D341Med (cell line): ENCODE data around the gene CARNS1.
"Not testable (repeated sequence)": the region's sequence is repeated elsewhere in the genome, so short reads cannot be mapped to it uniquely, and the experiment has no call there.

Experiments
- DNase-seq: peaks from one replicate; pipeline ENCODE4 v3.0.0; 2012; ENCODE audit warnings: low spot score

Gene CARNS1

DNA sequence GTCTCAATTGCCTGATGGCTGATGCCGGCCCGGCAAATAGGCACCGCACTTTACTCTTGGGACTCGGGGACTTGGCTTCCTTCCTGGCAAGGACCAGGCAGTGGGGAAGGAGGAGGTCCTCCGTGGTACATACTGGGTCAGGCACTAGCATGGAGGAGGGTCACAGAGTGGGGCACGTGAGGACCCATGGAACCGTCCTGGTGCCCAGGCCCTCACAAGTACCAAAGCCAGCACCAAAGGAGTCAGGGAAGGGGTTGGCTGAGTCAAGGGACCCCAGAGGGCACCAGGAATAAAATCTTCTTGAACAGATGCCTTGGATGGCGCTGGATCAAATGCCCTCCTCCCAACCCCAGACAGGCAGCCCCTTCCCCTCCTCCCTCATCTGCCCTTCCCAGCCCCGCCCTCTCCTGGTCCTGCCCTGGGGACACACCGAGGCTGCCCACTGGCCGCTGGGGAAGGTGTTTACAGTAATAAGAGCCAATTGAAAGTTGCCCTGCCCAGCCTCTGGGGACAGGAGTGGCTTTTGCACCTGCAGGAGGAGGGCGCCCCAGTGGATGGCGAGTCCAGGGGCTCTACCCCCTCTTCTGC, 5.6 kb upstream of the CARNS1 start:
- DNase-seq: no peak

DNA sequence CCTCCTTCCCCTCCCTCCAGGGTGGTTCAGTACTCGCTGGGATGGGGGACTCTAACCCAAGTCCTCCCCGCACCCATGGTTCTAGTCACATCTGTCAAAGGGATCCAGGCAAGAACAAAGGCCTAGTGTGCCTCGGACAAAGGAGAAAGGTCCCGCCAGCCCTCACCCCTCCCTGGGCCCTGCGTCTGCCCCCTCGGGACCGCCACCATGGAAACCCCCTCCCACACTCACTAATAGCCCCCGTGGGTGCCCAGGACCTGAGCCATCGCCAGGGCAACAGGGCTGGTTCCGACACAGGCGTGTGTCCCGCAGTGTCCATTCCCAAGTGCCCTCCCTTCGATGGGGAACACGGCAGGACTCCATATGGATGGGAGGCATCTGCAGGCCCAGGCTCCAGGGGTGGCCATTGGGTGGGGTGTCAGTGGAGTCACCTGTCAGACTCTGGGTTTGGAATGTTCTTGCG, 5.1 kb upstream of the CARNS1 start:
- no peak for DNase-seq

DNA sequence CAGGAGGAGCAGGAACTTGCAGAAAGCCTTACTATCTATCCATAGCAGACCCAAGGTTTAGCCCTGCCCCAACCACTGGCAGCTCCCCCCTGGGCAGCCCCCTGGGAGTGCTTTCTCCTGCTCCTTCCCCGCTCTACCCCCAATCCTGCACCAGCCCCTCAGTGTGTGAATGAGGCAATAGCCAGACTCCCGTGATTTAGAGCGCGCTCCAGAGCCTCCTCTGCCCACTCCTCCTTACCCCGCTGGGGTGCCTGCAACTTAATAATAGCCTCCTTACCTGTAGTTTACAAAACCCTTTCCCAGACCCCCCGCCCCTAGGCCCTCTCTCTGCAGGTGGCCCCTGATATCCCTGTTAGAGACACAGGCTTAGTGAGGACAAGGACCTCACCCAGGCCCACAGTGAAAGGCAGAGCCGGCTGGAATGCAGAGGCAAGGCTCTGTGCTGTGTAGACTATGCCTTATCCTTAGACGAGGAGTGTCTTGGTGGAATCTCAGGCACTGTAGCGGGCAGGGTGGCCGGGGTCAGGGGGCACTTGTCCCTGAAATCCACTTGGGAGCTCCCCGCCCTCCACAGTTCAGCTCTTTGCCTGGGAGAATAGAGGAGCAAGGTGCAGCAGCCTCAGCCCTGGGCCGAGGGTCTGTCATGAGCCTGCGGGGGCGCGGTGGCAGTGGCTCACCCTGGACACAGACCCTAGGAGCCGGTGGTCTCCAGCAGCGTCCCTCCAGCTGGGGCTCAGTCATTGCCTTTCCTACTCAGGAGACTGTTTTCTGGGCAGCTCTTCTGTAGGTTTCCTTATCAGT, 4.3 kb upstream of the CARNS1 start:
- no peak for DNase-seq

DNA sequence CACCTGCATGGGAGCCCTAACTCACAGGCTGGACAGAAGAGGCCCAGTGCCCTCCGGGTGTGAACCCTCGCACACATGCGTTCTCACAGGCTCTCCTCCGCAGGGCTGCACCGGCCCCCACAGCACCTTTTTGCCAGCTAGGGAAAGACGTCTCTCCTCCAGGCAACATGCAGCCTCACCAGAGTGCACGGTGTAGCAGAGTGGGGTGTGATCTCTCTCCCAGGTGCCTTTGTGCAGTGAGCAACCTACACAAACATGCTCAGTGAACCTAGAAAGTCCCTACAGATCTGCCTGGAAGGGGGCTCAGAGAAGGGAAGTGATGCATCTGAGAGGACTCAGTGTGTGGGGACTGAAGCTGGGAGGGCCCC, 3.7 kb upstream of the CARNS1 start:
- DNase-seq: no peak

DNA sequence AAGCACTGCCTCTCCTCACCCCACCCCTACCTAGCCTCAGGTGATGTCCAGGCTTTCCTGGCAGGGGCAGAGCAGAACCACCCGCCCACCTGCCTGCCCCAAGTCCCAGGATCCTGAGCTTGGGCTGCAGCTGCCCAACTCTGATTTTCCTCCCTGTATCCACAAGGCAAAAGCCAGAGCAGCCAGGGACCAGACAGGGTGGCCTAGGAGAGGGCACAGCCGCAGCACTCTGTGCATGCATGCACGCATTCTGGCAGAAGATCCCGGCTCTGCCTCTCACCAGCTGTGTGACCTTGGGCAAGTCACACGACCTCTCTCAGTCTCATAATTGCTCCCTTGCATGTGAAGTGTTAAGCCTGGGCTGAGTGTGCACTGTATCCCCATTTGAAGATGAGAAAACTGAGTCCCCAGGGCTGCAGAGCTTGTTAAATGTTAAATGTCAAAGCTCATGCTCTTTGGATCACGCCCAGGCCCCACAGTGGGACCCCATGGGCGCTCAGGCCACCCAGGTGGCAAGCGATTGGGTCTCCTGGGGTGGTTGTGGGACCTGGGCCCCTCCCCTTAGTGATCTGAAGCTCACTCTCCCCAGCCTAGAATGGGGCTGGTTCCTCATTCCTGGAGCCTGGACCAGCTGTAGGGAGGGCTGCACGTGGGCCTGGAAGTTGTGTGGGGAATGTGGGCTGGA, 2.8 kb upstream of the CARNS1 start:
- DNase-seq: no peak

DNA sequence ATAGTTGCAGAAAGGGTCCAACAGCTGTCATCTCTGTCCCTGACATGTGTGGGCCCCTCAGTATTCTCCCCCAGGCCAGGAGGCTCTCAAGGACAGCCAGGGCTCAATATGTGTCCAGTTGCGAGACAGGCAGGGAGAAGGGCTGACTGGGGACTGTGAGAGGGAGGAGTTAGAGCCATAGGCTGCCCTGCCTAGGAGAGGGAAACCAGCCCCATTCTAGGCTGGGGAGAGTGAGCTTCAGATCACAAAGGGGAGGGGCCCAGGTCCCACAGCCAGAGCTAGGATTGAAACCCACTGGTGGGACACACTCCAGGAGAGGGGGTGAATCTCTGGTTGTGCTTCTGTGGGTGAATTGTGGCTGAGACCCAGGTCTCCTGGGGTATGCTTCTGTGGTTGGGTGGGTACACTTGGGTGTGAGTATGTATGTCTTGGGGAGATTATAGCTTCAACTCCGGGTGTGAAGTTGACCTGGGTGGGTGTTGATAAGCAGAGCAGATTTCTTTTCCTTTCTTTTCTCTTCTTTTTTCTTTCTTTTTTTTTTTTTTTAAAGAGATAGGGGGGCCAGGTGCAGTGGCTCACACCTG, 2.1 kb upstream of the CARNS1 start:
- DNase-seq: no peak

DNA sequence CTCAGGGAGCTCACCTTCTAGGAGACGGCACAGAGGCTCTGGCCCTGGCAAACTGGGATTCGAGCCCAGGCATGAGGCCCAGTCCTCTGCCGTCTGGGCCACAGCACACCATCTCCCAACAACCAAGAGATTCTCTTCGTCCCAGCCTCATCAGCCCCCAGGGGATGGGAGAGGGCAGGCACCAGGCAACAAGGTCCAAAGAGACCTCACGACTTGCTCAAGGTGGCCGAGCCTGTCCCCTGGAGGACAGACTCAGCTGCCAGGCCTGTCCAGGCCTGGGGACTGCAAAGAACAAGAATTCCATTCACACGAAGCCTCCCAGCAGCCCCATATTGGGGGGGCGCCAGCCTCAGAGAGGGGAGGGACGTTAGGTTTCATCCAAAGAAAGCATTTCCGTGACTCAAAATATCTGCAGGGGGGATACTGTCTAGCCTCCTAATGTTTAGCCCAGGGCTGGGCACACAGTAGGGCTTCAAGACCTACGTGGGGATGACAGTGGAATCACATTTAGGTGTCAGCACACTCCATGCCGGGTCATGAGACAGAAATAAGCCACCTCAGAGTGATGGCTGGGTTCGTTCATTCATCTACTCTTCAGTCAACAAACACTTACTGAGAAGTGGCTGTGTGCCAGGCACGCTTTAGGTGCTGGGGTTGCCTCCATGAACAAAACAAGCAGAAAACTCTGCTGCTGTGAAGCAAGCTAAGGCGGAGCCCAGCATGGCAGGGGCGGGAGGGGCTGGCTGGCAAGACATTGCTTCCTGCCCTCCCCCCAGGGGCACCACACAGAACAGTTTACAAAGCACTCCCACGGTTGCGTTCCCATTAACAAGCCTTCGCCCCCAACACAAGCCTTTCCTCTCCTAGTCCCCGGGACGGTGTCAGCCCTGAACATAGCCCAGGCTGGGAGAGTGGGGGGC, 1.2 kb downstream of the CARNS1 start:
- no peak for DNase-seq

DNA sequence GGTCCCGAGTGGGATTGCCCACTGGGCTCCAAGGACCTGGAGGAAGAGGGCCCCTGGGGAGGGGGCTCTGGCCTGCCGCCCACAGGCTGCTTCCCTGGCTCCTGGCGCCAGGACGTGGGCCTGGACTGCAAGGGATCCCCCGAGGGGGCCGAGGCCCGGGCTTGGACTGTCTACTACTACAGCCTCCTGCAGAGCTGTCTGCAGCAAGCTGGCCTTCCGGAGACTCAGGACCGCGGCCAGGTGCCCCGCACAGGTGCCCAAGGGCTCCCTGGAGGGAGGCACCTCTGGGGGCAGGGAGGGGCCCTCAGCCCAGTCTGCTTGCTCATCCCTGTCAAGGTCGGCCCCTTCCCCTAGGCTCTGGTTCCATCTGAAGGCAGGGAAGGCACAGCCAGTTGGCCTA, 1.9 kb downstream of the CARNS1 start:
- no peak for DNase-seq

DNA sequence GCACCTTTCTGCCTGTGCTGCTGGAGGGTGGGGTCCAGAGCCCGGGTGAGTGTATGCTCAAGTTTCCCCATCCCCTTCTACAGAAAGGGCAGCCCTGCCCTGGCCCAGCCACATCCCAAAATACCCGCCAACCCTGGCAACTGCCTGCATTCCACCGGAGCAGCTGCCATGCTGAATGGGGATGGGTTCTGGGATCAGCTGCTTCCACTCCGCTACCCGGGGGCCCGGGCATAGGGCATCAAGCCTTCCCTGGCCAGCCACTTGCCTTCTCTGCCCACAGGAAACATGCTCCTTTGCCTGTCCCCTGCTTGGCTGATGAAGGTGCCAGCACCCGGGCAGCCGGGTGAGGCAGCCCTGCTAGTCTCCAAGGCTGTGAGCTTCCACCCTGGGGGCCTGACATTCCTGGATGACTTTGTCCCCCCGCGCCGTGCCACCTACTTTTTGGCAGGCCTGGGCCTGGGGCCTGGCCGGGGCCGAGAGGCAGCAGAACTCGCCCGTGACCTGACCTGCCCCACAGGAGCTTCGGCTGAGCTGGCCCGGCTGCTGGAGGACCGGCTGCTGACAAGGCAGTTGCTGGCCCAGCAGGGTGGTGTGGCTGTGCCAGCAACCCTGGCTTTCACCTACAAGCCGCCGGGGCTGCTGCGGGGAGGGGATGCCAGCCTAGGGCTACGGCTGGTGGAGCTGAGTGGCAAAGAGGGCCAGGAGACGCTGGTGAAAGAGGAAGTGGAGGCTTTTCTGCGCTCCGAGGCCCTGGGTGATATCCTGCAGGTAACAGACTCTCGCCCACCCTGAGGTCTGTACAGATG, 3.2 kb downstream of the CARNS1 start:
- no peak for DNase-seq

DNA sequence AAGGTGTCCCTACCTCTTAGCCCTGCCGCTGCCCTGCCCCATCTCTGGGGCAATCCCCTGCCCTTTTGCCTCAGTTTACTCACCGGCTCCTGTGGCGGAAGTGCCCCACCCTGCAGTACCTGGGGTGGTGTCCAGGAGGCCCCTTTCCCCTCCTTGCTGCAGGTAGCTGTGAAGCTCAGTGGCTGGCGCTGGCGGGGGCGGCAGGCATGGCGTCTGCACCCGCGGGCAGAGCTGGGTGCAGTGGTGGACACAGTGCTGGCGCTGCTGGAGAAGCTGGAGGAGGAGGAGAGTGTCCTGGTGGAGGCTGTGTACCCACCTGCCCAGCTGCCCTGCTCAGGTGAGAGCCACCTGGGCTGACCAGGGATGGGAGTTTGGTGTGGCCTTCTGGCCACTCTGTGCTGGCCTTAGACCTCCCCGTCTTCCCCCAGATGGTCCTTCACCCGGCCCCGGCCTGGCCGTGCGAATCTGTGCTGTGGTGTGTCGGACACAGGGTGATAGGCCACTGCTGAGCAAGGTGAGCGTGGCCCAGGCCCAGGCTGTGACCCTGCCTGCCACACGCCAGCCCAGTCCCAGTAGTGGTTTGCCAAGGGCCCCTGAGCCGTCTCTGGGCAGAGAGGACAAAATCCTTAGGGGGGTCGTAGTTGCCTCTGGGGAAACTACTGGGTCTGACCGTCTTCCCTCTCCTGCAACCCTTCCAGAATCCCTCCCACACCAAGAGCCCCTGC, 4.0 kb downstream of the CARNS1 start:
- no peak for DNase-seq

DNA sequence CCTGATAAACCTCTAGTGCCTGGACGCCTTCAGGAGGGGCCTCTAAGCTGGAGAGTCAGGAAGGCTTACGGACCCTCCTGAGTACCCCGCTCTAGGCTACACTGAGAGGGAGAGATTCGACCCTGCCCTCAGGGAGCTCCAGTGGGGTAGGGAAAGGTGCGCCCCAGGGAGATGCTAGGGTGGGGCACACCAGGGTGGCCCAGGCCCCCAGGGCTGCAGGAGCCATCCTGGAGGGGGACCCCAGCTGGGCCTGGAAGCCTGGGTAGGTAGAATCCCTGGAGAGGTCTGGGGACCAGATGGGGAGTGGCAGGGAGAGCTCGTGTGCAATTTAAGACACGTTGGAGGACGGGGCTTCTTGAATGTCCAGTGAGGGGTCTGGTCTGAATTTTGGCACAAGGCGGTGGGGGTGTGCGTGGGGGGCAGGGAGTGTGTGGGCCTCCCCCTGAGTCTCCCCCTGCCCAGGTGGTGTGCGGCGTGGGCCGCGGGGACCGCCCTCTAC, 4.7 kb downstream of the CARNS1 start:
- DNase-seq: no peak

DNA sequence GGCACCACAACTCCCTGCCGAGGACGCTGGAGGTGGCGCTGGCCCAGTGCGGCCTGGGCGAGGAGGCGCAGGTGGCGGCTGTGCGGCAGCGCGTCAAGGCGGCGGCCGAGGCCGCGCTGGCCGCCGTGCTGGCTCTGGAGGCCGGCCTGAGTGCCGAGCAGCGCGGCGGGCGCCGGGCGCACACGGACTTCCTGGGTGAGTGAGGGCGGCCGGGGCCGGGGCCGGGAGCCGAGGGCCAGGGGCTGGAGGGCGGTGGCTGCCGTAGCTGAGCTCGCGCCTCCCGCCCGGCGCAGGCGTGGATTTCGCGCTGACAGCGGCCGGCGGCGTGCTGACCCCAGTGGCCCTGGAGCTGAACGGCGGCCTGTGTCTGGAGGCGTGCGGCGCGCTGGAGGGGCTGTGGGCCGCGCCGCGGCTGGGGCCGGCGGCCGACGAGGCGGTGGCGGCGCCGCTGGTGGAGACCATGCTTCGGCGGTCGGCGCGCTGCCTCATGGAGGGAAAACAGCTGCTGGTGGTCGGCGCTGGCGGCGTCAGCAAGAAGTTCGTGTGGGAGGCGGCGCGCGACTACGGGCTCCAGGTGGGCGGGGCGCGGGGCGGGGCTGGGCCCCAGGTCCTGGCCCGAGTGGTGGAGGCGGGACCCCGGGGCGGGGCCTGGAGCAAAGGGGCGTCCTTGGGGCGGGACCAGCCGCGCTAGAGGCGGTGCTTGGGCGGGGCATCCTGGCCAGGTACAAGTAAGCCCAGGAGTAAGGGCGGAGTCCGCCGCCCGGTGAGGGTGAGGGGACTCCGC, 5.4 kb downstream of the CARNS1 start:
- peak; percentile 98 for DNase-seq

DNA sequence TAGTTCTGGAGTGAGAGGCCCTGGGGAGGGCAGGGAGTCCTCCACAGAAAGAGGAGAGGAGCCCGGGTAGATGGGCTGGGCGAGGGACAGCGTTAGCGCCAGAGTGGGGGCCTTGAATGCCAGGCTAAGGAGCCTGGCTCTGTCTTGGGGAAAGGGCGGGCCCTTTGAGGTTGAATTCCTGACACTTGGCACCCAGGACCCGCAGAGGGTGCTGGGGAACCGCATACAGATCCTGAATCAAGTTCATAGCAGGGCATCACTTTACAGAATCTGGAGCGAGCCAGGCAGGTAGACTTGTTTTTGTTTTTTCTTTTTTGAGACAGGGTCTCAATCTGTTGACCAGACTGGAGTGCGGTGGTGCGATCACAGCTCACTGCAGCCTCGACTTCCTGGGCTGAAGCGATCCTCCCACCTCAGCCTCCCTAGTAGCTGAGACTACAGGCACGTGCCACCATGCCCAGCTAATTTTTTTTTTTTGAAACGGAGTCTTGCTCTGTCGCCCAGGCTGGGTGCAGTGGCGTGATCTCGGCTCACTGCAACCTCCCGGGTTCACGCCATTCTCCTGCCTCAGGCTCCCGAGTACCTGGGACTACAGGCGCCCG, 6.1 kb downstream of the CARNS1 start:
- no peak for DNase-seq

DNA sequence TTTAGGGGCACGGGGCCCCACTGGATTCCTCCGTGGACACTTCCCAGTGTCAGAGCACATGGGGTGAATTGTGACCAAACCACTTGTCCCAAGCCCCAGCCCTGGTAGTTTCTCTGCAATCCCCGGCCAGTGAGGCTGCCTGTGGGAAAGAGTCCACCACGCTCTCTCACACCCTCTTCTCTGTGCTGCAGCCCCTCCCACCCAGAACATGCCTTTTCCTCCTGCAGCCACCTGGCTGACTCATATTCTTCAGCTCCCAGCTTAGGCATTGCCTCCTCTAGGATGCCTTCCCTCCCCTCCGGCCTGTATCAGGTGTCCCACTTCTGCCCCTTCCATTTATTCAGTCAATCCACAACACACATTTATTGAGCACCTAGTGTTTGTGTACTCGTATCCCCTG, 7.4 kb downstream of the CARNS1 start:
- no peak for DNase-seq

DNA sequence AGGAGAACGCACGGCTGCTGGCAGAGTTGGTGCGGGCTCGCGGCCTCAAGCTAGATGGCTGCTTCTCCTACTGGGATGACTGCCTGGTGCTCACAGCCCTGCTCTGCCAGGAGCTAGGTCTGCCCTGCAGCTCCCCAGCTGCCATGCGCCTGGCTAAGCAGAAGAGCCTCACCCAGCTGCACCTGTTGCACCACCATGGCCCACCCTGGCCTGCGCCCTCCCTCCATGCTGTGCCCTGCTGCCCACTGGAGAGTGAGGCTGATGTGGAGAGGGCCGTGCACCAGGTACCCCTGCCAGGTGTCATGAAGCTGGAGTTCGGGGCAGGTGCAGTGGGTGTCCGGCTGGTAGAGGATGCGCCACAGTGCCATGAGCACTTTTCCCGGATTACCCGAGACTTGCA, 8.0 kb downstream of the CARNS1 start:
- no peak for DNase-seq

DNA sequence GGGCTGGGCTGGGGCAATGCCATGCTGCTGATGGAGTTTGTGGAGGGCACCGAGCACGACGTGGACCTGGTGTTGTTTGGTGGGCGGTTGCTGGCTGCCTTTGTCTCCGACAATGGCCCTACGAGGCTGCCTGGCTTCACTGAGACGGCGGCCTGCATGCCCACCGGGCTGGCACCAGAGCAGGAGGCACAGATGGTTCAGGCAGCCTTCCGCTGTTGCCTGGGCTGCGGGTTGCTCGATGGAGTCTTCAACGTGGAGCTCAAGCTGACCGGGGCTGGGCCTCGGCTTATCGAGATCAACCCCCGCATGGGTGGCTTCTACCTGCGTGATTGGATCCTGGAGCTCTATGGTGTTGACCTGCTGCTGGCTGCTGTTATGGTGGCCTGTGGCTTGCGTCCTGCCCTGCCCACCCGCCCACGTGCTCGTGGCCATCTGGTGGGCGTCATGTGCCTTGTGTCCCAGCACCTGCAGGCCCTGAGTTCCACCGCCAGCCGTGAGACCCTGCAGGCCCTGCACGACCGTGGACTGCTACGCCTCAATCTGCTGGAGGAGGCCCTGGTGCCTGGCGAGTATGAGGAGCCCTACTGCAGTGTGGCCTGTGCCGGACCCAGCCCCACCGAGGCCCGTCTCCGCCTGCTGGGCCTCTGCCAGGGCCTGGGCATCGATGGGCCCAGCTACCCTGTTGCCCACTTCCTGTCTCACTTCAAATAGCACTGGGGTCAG, 8.6 kb downstream of the CARNS1 start:
- no peak for DNase-seq

DNA sequence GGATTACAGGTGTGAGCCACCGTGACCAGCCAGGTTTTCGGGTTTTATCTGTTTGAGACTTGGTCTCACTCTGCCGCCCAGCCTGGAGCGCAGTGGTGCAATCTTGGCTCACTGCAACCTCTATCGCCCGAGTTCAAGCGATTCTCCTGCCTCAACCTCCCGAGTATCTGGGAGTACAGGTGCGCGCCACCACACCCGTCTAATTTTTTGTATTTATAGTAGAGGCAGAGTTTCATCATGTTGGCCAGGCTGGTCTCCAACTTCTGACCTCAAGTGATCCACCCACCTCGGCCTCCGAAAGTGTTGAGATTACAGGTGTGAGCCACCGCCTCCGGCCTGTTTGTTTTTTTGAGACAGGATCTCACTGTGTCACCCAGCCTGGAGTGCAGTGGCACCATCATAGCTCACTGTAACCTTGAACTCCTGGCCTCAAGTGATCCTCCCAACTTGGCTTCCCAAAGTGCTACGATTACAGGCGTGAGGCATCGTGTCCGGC, 11.9 kb downstream of the CARNS1 start:
- not testable (repeated sequence) for DNase-seq
